Activated CD4-positive, alpha-beta T cell treated with anti-CD3 and anti-CD28 coated beads, Interleukin-2, amount 50 U/mL, for 24 hours (primary cell): ENCODE measurements around the gene IFT74.

Source experiments
- DNase-seq, 2 donors: peaks; one replicate each; pipeline ENCODE4 v3.0.0-alpha.2; 2020; ENCODE audit warnings: low read depth in 1 of 2, low spot score in 1 of 2

Gene IFT74

GRCh38 chr9:26955921-26956859 lies at the start of gene IFT74:
IFT74 (plus strand) TSS chr9:26956412; CDS start chr9:26961968, 5,556 bp downstream.
- peak; percentile 77 to 91 for DNase-seq

GRCh38 chr9:26913138-26913668 lies 43.0 kb upstream of the IFT74 start:
- DNase-seq: no peak

- no peak for DNase-seq
Observed at GRCh38 chr9:26919698-26920097, 36.5 kb upstream of the IFT74 start.

- DNase-seq: no peak
Observed at GRCh38 chr9:26925609-26926008, 30.6 kb upstream of the IFT74 start.

GRCh38 chr9:26928902-26929495 lies 27.2 kb upstream of the IFT74 start:
- no peak for DNase-seq

- no peak for DNase-seq
Observed at GRCh38 chr9:26935847-26936246, 20.4 kb upstream of the IFT74 start.

GRCh38 chr9:26937816-26938371 lies 18.3 kb upstream of the IFT74 start:
- no peak for DNase-seq

- no peak for DNase-seq
Observed at GRCh38 chr9:26939955-26940711, 16.1 kb upstream of the IFT74 start.

GRCh38 chr9:26940779-26941178 lies 15.4 kb upstream of the IFT74 start:
- no peak for DNase-seq

- no peak for DNase-seq
Observed at GRCh38 chr9:26945591-26945990, 10.6 kb upstream of the IFT74 start.

GRCh38 chr9:26946753-26947727 lies 9.2 kb upstream of the IFT74 start, which contains the start of gene PLAA:
PLAA (minus strand) TSS chr9:26947242; CDS start chr9:26947045, 197 bp downstream.
- DNase-seq: peak; percentile 74 to 79

- peak in 1 of 2 donors; percentile 5 for DNase-seq
Observed at GRCh38 chr9:26947736-26948135, 8.5 kb upstream of the IFT74 start.

- DNase-seq: no peak
Observed at GRCh38 chr9:26949637-26950069, 6.6 kb upstream of the IFT74 start.

- DNase-seq: no peak
Observed at GRCh38 chr9:26950521-26950920, 5.7 kb upstream of the IFT74 start.

- DNase-seq: no peak
Observed at GRCh38 chr9:26951794-26952193, 4.4 kb upstream of the IFT74 start.

GRCh38 chr9:26954050-26954508 lies 2.1 kb upstream of the IFT74 start:
- no peak for DNase-seq

GRCh38 chr9:26955222-26955903 lies 849 bp upstream of the IFT74 start:
- DNase-seq: no peak

- DNase-seq: no peak
Observed at GRCh38 chr9:26956860-26957233, 635 bp downstream of the IFT74 start.

GRCh38 chr9:26971721-26972120 lies 15.5 kb downstream of the IFT74 start:
- DNase-seq: no peak
